Activated B cell treated with CpG ODN at 0.5 μM for 24 hours (primary cell): ENCODE measurements around the gene PPP1R37. TPM values are rescaled to one million over a fixed set of nuclear protein-coding genes. Genes with fewer than 3 reads are reported as not detected.

Experiments used
- ATAC-seq: fragments of 200-7000 bp; cut with Tn5 transposase; one replicate; pipeline ENCODE4 v1.10.0; 2021; ENCODE audit warnings: low read depth, mild to moderate bottlenecking, moderate library complexity
- CTCF ChIA-PET: fragments of 350-600 bp; sonication (Branson Sonifier 250); formaldehyde crosslinking; loops from one replicate; lab custom pipeline; 2021; ENCODE audit warnings: antibody characterized with exemption; lab: Charles Lee
- POLR2A ChIA-PET: fragments of 350-600 bp; sonication (Branson Sonifier 250); formaldehyde crosslinking; loops from one replicate; lab custom pipeline; 2021; ENCODE audit warnings: antibody characterized with exemption; lab: Charles Lee
- DNase-seq: peaks from one replicate; pipeline ENCODE4 v3.0.0; 2022
- H3K27ac Mint-ChIP-seq: one replicate; pipeline ENCODE4 v1.8.0; 2020; ENCODE audit warnings: mixed read lengths
- H3K27me3 Mint-ChIP-seq: one replicate; pipeline ENCODE4 v1.8.0; 2021; ENCODE audit warnings: mixed read lengths
- H3K36me3 Mint-ChIP-seq: one replicate; pipeline ENCODE4 v1.8.0; 2021; ENCODE audit warnings: low read depth, mixed read lengths
- H3K4me1 Mint-ChIP-seq: one replicate; pipeline ENCODE4 v1.8.0; 2021; ENCODE audit warnings: mixed read lengths
- H3K4me3 Mint-ChIP-seq: one replicate; pipeline ENCODE4 v1.8.0; 2020; ENCODE audit warnings: mild to moderate bottlenecking, mixed read lengths
- H3K9me3 Mint-ChIP-seq: one replicate; pipeline ENCODE4 v1.8.0; 2020; ENCODE audit warnings: mixed read lengths
- intact Hi-C: fragments of 100-400 bp; cut with micrococcal nuclease; formaldehyde crosslinking; loops from one replicate; pipeline ENCODE4 v1.15.1; 2024
- total RNA-seq: library from RNA; stranded (reverse); gene quantifications from 2 replicates; pipeline ENCODE4 v1.2.3, GENCODE V29; 2022
- TF ChIP-seq, protein P1 (sequence below): fragments of 200-600 bp; IDR thresholded peaks from one replicate; pipeline ENCODE4 v1.8.0; 2022; ENCODE audit warnings: antibody characterized with exemption, mild to moderate bottlenecking

The PPP1R37 gene
- total RNA-seq, 1 donor from 2014 or later = 27.2 TPM

DNA sequence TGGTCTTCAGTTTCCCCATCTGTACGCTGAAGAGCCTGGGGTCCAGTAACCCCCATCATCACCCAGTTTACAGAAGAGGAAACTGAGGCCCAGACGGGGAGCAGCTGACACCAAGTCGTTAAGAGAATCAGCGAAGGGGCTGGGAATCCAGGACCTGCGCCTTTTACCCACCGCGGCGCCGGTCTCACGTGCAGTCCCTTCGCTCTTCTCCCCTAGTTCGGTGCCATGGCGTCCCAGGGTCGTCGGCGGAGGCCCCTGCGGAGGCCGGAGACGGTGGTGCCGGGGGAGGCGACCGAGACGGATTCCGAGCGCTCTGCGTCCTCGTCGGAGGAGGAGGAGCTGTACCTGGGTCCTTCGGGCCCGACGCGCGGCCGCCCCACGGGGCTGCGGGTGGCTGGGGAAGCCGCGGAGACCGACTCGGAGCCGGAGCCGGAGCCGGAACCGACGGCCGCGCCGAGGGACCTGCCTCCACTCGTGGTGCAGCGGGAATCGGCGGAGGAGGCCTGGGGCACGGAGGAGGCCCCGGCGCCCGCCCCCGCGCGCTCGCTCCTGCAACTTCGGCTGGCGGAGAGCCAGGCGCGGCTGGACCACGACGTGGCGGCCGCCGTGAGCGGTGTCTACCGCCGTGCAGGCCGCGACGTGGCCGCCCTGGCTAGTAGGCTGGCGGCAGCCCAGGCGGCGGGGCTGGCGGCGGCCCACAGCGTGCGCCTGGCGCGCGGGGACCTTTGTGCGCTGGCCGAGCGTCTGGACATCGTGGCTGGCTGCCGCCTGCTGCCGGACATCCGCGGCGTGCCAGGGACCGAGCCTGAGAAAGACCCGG, 86.3 kb downstream of the PPP1R37 start:
- ChIA-PET CTCF (interaction anchor here (0.9 to 1.8 kb wide), 4 partner anchors 13 to 591 kb away, joined by 3 to 11 read pairs (median 3); partner anchors contain the start of gene PPP1R37), POLR2A (interaction anchor here (0.6 to 3.0 kb wide), 25 partner anchors 7 to 709 kb away, joined by 3 to 53 read pairs (median 5); partner anchors contain the start of genes CLASRP, CLPTM1, FBXO46 and FOXA3)
- Mint-ChIP-seq H3K36me3 (peaks cover 30% of the 10 kb centered on the region), H3K4me3 (peak overlapping the region; percentile 94), H3K4me1 (peaks cover 51% of the 10 kb centered on the region), H3K27me3 (no peaks in the 10 kb centered on the region), H3K27ac (peak overlapping the region; percentile 96), H3K9me3 (no peaks in the 10 kb centered on the region)
- ATAC-seq = no peak
- intact Hi-C loops = loop anchor here (2.0 to 5.0 kb wide), 4 partner anchors 14 to 427 kb away; partner anchors contain the start of gene MARK4
- no peak for DNase-seq
- TF ChIP-seq, protein P1, sequence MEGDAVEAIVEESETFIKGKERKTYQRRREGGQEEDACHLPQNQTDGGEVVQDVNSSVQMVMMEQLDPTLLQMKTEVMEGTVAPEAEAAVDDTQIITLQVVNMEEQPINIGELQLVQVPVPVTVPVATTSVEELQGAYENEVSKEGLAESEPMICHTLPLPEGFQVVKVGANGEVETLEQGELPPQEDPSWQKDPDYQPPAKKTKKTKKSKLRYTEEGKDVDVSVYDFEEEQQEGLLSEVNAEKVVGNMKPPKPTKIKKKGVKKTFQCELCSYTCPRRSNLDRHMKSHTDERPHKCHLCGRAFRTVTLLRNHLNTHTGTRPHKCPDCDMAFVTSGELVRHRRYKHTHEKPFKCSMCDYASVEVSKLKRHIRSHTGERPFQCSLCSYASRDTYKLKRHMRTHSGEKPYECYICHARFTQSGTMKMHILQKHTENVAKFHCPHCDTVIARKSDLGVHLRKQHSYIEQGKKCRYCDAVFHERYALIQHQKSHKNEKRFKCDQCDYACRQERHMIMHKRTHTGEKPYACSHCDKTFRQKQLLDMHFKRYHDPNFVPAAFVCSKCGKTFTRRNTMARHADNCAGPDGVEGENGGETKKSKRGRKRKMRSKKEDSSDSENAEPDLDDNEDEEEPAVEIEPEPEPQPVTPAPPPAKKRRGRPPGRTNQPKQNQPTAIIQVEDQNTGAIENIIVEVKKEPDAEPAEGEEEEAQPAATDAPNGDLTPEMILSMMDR = no peak

GRCh38 chr19:45179892-45180370, 87.0 kb downstream of the PPP1R37 start:
- Mint-ChIP-seq H3K27ac (no peak overlapping the region), H3K36me3 (peaks cover 30% of the 10 kb centered on the region), H3K4me1 (peaks cover 56% of the 10 kb centered on the region), H3K9me3 (no peaks in the 10 kb centered on the region), H3K27me3 (no peaks in the 10 kb centered on the region), H3K4me3 (peak overlapping the region; percentile 74)
- intact Hi-C loops = loop anchor here (2.0 to 5.0 kb wide), 4 partner anchors 15 to 428 kb away; partner anchors contain the start of gene MARK4
- DNase-seq (no peak), ATAC-seq (no peak)
- POLR2A ChIA-PET = interaction anchor here (0.6 to 2.5 kb wide), 7 partner anchors 54 to 708 kb away, joined by 3 to 53 read pairs (median 5); partner anchors contain the start of genes CLASRP and PPP1R37
- CTCF ChIA-PET = no interaction called here
- TF ChIP-seq, protein P1 = no peak

DNA sequence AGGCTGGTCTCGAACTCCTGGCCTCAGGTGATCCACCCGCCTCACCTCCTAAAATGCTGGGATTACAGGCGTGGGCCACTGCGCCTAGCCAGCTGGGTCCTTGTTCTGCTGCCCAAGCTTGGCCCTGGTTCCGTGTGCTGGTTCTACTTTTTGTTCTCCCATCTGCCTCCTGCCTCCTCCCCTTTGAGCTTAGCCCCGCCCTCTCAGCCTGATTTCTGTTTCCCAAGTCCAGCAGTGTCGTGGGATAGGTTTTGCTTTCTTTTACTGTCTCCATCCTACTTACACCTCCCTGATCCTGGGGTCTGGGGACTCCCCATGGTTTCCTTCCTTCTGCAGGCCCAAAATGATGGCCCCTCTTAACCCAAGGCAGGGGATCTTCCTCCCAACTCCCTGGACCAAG, 88.0 kb downstream of the PPP1R37 start:
- ChIA-PET POLR2A (no interaction called here), CTCF (no interaction called here)
- ATAC-seq = no peak
- Mint-ChIP-seq H3K4me3 (peak overlapping the region; percentile 30), H3K27ac (no peak overlapping the region), H3K9me3 (no peaks in the 10 kb centered on the region), H3K36me3 (peaks cover 28% of the 10 kb centered on the region), H3K27me3 (no peaks in the 10 kb centered on the region), H3K4me1 (peaks cover 55% of the 10 kb centered on the region)
- intact Hi-C loops = no loop called here
- TF ChIP-seq, protein P1 = no peak
- no peak for DNase-seq

DNA sequence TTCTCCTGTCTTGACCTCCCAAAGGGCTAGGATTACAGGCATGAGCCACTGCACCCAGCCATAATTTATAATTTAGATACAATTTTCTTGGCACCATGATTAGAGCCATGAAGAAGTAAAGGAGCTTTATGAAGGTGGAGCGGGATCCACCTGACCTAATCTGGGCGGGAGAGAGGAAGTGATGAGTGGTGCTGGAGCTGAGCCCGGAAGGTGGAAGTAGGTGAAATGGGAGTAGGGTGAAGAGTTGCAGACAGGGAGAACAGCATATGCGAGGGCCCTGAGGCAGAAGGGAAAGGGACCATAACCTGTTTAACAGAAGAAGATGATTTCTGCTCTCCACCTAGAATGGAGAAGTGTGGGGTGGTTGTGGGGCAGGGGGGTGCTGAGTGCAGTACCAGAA, 89.8 kb downstream of the PPP1R37 start:
- CTCF ChIA-PET = interaction anchor here (1.2 kb wide), 1 partner anchor 87 kb away, joined by 4 read pairs; no protein-coding TSS in a partner anchor

More for the DNA sequence above, 89.8 kb downstream of the PPP1R37 start:
- H3K27me3 Mint-ChIP-seq = no peaks in the 10 kb centered on the region
- H3K4me1 Mint-ChIP-seq = peaks cover 52% of the 10 kb centered on the region
- H3K27ac Mint-ChIP-seq = no peak overlapping the region
- DNase-seq (no peak), ATAC-seq (no peak)
- TF ChIP-seq, protein P1 = no peak
- intact Hi-C loops = no loop called here
- POLR2A ChIA-PET = interaction anchor here (0.6 kb wide), 2 partner anchors 63 to 288 kb away, joined by 6 read pairs; no protein-coding TSS in a partner anchor
- no peaks in the 10 kb centered on the region for H3K9me3 Mint-ChIP-seq
- H3K36me3 Mint-ChIP-seq = peaks cover 28% of the 10 kb centered on the region
- no peak overlapping the region for H3K4me3 Mint-ChIP-seq
